ENCODE measurements around the gene SHMT2. TPM values are rescaled to one million over a fixed set of nuclear protein-coding genes. Genes with fewer than 3 reads are reported as not detected.

SHMT2 gene
- total and polyA plus RNA-seq, 2 of the 13 experiments (the other 11 are each of a cell fraction or from before 2014, with no cell fraction given), result 181 to 393 TPM

GRCh38 chr12:57214398-57214781, 15.1 kb upstream of the SHMT2 start (continued):
- TF ChIP-seq ZUFSP (CRISPR knock-in tag; IDR thresholded peaks at IDR 0.05; ENCODE audit: borderline replicate concordance) (no peak), ZNF17 (CRISPR knock-in tag; IDR thresholded peaks at IDR 0.05) (no peak), ZNF850 (CRISPR knock-in tag; conservative IDR thresholded peaks at IDR 0.05) (no peak), SMC3 (IDR thresholded peaks at IDR 0.05; ENCODE audit: low read length) (peak; percentile 69), ZFP91 (CRISPR knock-in tag; IDR thresholded peaks at IDR 0.05; ENCODE audit: borderline replicate concordance) (0 out of 2 replicates have a peak, but pooled peaks have one; percentile 23), ZNF687 (CRISPR knock-in tag; IDR thresholded peaks at IDR 0.05) (peak; percentile 18; the same call in 1 of the 2 replicates)

Data from HepG2 (cell line).